ENCODE data around the gene FN3KRP. TPM values are rescaled to one million over a fixed set of nuclear protein-coding genes. Genes with fewer than 3 reads are reported as not detected.
A peak's percentile ranks its signal among the peaks of the same experiment; 100 is the strongest.

Gene FN3KRP
- total RNA-seq, 1 donor, result 18.7 TPM

GRCh38 chr17:82750241-82750908 lies 33.9 kb downstream of the FN3KRP start:
- no peak for DNase-seq (ENCODE audit: low read depth)
- TF ChIP-seq CTCF (IDR thresholded peaks at IDR 0.05; ENCODE audit: insufficient read depth, low read length), result no peak
- H3K4me3 ChIP-seq (ENCODE audit: low read depth, low read length), result no peak overlapping the region

GRCh38 chr17:82751171-82751570 lies 34.7 kb downstream of the FN3KRP start:
- DNase-seq (ENCODE audit: low read depth), result peak; percentile 25
- no peak for TF ChIP-seq CTCF (IDR thresholded peaks at IDR 0.05; ENCODE audit: insufficient read depth, low read length)
- peak overlapping the region; percentile 68 for H3K4me3 ChIP-seq (ENCODE audit: low read depth, low read length)

- peak; percentile 91 for DNase-seq (ENCODE audit: low read depth)
- TF ChIP-seq CTCF (IDR thresholded peaks at IDR 0.05; ENCODE audit: insufficient read depth, low read length), result no peak
- peak within 1 kb of the TSS; percentile 89 for H3K4me3 ChIP-seq (ENCODE audit: low read depth, low read length)
Measured at GRCh38 chr17:82751571-82752370, 35.3 kb downstream of the FN3KRP start, which contains the start of gene TBCD. Gene TBCD (plus strand): TSS chr17:82752065. CDS start chr17:82752194, 129 bp downstream.

GRCh38 chr17:82752371-82753200 lies 36.1 kb downstream of the FN3KRP start:
- H3K4me3 ChIP-seq (ENCODE audit: low read depth, low read length), result peak overlapping the region; percentile 89
- DNase-seq (ENCODE audit: low read depth), result peak; percentile 22
- no peak for TF ChIP-seq CTCF (IDR thresholded peaks at IDR 0.05; ENCODE audit: insufficient read depth, low read length)

GRCh38 chr17:82753201-82753464 lies 36.6 kb downstream of the FN3KRP start:
- peak overlapping the region; percentile 89 for H3K4me3 ChIP-seq (ENCODE audit: low read depth, low read length)
- TF ChIP-seq CTCF (IDR thresholded peaks at IDR 0.05; ENCODE audit: insufficient read depth, low read length), result no peak
- no peak for DNase-seq (ENCODE audit: low read depth)

- no peak for TF ChIP-seq CTCF (IDR thresholded peaks at IDR 0.05; ENCODE audit: insufficient read depth, low read length)
- no peak overlapping the region for H3K4me3 ChIP-seq (ENCODE audit: low read depth, low read length)
- no peak for DNase-seq (ENCODE audit: low read depth)
Measured at GRCh38 chr17:82754297-82755208, 38.0 kb downstream of the FN3KRP start.

All from fibroblast of the aortic adventitia (primary cell).